HEK293 (cell line): ENCODE results near the gene CDK14.

Experiments
- KLF16 ChIP-seq: fragments of 450-650 bp; formaldehyde crosslinking; IDR thresholded peaks from 2 replicates; pipeline ENCODE4 v1.5.1; 2017; ENCODE audit warnings: missing biosample characterization, missing genetic modification characterization
- KLF9 ChIP-seq: fragments of 450-650 bp; formaldehyde crosslinking; IDR thresholded peaks from 2 replicates; pipeline ENCODE4 v1.5.1; 2016; ENCODE audit warnings: missing biosample characterization, missing genetic modification characterization, low read depth
- TCF7L2 ChIP-seq: IDR thresholded peaks from 2 replicates; pipeline ENCODE4 v1.6.1; 2011; ENCODE audit warnings: low read depth, mild to moderate bottlenecking, inconsistent platforms, low read length, moderate library complexity, borderline replicate concordance
- ZBTB11 ChIP-seq: fragments of 450-650 bp; formaldehyde crosslinking; conservative IDR thresholded peaks from 2 replicates; pipeline ENCODE4 v1.5.1; 2016; ENCODE audit warnings: low read depth, missing biosample characterization, missing genetic modification characterization
- ZNF114 ChIP-seq: fragments of 450-650 bp; formaldehyde crosslinking; IDR thresholded peaks from 2 replicates; pipeline ENCODE4 v1.5.0; 2017; ENCODE audit warnings: missing biosample characterization, missing genetic modification characterization
- ZNF18 ChIP-seq: fragments of 450-650 bp; formaldehyde crosslinking; IDR thresholded peaks from 2 replicates; pipeline ENCODE4 v1.5.1; 2016; ENCODE audit warnings: missing biosample characterization, missing genetic modification characterization
- ZNF274 ChIP-seq, 2 experiments: fragments of 200-500 bp in 1 of 2; fragments of 450-650 bp in 1 of 2; sonication (Bioruptor generic) in 1 of 2; formaldehyde crosslinking in 1 of 2; IDR thresholded peaks; 2 replicates each; pipeline versions ENCODE4 v1.5.1 to v1.6.1; 2014 to 2016; ENCODE audit warnings: borderline replicate concordance in 1 of 2, inconsistent platforms in 1 of 2, low read length in 1 of 2, missing biosample characterization in 1 of 2, missing genetic modification characterization in 1 of 2
- ZNF350 ChIP-seq: fragments of 450-650 bp; formaldehyde crosslinking; IDR thresholded peaks from 2 replicates; pipeline ENCODE4 v1.5.0; 2017; ENCODE audit warnings: missing biosample characterization, mild to moderate bottlenecking, missing genetic modification characterization
- ZNF514 ChIP-seq: fragments of 450-650 bp; formaldehyde crosslinking; IDR thresholded peaks from 2 replicates; pipeline ENCODE4 v1.5.1; 2016; ENCODE audit warnings: missing biosample characterization, missing genetic modification characterization
- ZNF530 ChIP-seq: fragments of 450-650 bp; formaldehyde crosslinking; IDR thresholded peaks from 2 replicates; pipeline ENCODE4 v1.5.1; 2016; ENCODE audit warnings: low read depth, missing biosample characterization, missing genetic modification characterization
- TF ChIP-seq, protein P1 (sequence below): fragments of 450-650 bp; formaldehyde crosslinking; IDR thresholded peaks from 2 replicates; pipeline ENCODE4 v1.5.1; 2016; ENCODE audit warnings: missing biosample characterization, missing genetic modification characterization

DNA sequence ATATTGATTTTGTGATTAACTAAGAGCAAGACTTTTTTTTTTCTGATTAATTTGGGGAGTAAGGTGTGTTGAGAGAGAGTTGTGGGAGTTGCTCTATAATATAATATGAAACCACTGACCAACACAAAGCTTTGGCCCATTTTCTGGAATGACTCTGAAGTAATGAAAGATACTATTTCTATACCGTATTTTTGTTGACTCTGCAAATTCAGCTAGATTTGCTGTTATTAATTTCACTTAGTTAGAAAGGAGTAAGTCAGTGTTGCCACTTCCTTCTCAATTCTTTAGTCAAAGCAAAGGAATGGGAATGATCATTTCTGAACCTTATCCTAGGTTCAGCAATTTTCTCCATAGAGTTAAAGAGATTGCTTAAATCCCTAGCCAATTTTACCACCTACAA is 355.1 kb downstream of the CDK14 start:
- TF ChIP-seq ZNF514 (tag by site-specific recombination) = no peak
- TF ChIP-seq, protein P1, sequence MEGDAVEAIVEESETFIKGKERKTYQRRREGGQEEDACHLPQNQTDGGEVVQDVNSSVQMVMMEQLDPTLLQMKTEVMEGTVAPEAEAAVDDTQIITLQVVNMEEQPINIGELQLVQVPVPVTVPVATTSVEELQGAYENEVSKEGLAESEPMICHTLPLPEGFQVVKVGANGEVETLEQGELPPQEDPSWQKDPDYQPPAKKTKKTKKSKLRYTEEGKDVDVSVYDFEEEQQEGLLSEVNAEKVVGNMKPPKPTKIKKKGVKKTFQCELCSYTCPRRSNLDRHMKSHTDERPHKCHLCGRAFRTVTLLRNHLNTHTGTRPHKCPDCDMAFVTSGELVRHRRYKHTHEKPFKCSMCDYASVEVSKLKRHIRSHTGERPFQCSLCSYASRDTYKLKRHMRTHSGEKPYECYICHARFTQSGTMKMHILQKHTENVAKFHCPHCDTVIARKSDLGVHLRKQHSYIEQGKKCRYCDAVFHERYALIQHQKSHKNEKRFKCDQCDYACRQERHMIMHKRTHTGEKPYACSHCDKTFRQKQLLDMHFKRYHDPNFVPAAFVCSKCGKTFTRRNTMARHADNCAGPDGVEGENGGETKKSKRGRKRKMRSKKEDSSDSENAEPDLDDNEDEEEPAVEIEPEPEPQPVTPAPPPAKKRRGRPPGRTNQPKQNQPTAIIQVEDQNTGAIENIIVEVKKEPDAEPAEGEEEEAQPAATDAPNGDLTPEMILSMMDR (tag by site-specific recombination) = no peak
- TF ChIP-seq ZNF530 = no peak
- TF ChIP-seq KLF9 (tag by site-specific recombination) = no peak
- no peak for TF ChIP-seq TCF7L2
- TF ChIP-seq ZNF114 (tag by site-specific recombination) = no peak
- no peak for TF ChIP-seq ZNF274 (IDR thresholded peaks at IDR 0.05; ENCODE audit: low read length)
- no peak for TF ChIP-seq ZNF274 (tag by site-specific recombination; IDR thresholded peaks at IDR 0.05; ENCODE audit: borderline replicate concordance)
- TF ChIP-seq ZBTB11 (tag by site-specific recombination) = no peak
- TF ChIP-seq KLF16 (tag by site-specific recombination) = no peak
- no peak for TF ChIP-seq ZNF18 (tag by site-specific recombination)
- no peak for TF ChIP-seq ZNF350 (tag by site-specific recombination)
